NCI-H2171 treated with DMSO at 0.1 percent for 48 hours (cell line): ENCODE data around the gene KLHL18.
"Not testable (repeated sequence)": the region's sequence is repeated elsewhere in the genome, so short reads cannot be mapped to it uniquely, and the experiment has no call there.

Experiments
- DNase-seq: peaks from one replicate; lab custom pipeline; 2025; lab: John Stamatoyannopoulos, UW

Gene KLHL18

GRCh38 chr3:47274652-47275051, 8.1 kb upstream of the KLHL18 start:
- DNase-seq: no peak

GRCh38 chr3:47276558-47276957, 6.2 kb upstream of the KLHL18 start:
- DNase-seq: no peak

- no peak for DNase-seq
These were observed 2.2 kb upstream of the KLHL18 start for GRCh38 chr3:47280519-47280918.

GRCh38 chr3:47283193-47283537, 421 bp downstream of the KLHL18 start:
- DNase-seq: no peak

GRCh38 chr3:47283591-47284364, 1.0 kb downstream of the KLHL18 start:
- DNase-seq: no peak

GRCh38 chr3:47288966-47289910, 6.5 kb downstream of the KLHL18 start:
- DNase-seq: no peak

- no peak for DNase-seq
These were observed 8.5 kb downstream of the KLHL18 start for GRCh38 chr3:47291158-47291753.

- not testable (repeated sequence) for DNase-seq
These were observed 9.1 kb downstream of the KLHL18 start for GRCh38 chr3:47291754-47292420.

- no peak for DNase-seq
These were observed 11.1 kb downstream of the KLHL18 start for GRCh38 chr3:47293822-47294221.

GRCh38 chr3:47294392-47294791, 11.6 kb downstream of the KLHL18 start:
- no peak for DNase-seq

GRCh38 chr3:47295322-47295721, 12.6 kb downstream of the KLHL18 start:
- DNase-seq: no peak

GRCh38 chr3:47295976-47296375, 13.2 kb downstream of the KLHL18 start:
- no peak for DNase-seq

- DNase-seq: no peak
These were observed 14.0 kb downstream of the KLHL18 start for GRCh38 chr3:47296562-47297302.

- DNase-seq: no peak
These were observed 15.7 kb downstream of the KLHL18 start for GRCh38 chr3:47298439-47298838.

GRCh38 chr3:47299381-47300318, 16.9 kb downstream of the KLHL18 start:
- no peak for DNase-seq

GRCh38 chr3:47301456-47301855, 18.7 kb downstream of the KLHL18 start:
- DNase-seq: no peak

- DNase-seq: no peak
These were observed 23.3 kb downstream of the KLHL18 start for GRCh38 chr3:47306022-47306421.

- not testable (repeated sequence) for DNase-seq
These were observed 26.5 kb downstream of the KLHL18 start for GRCh38 chr3:47309231-47309630.

- no peak for DNase-seq
These were observed 27.6 kb downstream of the KLHL18 start for GRCh38 chr3:47310391-47310790.

- no peak for DNase-seq
These were observed 30.8 kb downstream of the KLHL18 start for GRCh38 chr3:47313341-47314055.
